ENCODE results near the gene EFHC1.
"Not testable (repeated sequence)": the region's sequence is repeated elsewhere in the genome, so short reads cannot be mapped to it uniquely, and the experiment has no call there.

EFHC1 gene

GRCh38 chr6:52420668-52421358, 671 bp downstream of the EFHC1 start:
- peak overlapping the region; percentile 89 for H3K4me3 ChIP-seq
- DNase-seq (ENCODE audit: low spot score), result no peak
- peak overlapping the region; percentile 89 to 90 for H3K27ac ChIP-seq
- TF ChIP-seq CTCF (IDR thresholded peaks at IDR 0.05), result no peak

DNA sequence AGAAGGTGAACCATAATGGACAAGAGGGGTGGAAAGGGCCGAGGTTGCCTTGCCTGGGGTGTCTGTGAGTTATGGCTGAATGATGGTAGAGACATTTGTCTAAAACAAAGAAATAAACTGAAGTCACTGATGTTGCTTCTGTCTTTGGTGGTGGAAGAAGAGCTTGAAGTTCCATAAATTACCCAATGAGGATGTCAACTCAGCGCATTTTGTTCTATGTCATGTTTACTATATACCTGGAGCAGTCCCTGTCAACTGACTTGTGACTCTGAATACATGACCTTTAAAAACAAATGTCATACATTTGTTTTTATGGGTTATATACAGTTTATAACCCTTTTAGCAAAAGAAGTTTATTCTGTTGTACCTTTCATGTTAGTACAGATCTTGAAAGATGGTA, 2.0 kb downstream of the EFHC1 start:
- no peak for DNase-seq (ENCODE audit: low spot score)
- TF ChIP-seq CTCF (IDR thresholded peaks at IDR 0.05), result no peak
- no peak overlapping the region for H3K27ac ChIP-seq
- H3K4me3 ChIP-seq, result no peak overlapping the region

GRCh38 chr6:52423448-52423847, 3.3 kb downstream of the EFHC1 start:
- Histone ChIP-seq H3K4me3 (no peak overlapping the region), H3K27ac (peak overlapping the region; percentile 62 to 84)
- no peak for DNase-seq (ENCODE audit: low spot score)
- no peak for TF ChIP-seq CTCF (IDR thresholded peaks at IDR 0.05)

DNA sequence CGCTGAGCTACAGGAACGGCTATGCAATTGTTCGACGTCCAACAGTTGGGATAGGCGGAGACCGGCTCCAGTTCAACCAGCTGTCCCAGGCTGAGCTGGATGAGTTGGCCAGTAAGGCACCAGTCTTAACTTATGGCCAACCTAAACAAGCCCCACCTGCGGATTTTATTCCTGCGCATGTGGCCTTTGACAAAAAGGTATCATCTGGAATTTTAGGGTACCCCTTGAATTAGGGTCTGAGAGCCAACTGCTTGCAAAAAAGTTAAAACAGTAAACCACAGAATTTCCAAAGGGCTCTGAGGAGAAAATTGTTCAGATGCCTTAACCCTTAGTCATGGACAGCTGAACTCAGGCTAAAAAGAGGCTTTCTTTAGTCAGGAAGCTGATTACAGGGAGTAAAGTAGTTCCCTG, 3.8 kb downstream of the EFHC1 start:
- Histone ChIP-seq H3K27ac (peak overlapping the region; percentile 62 to 84), H3K4me3 (peak overlapping the region; percentile 25)
- DNase-seq (ENCODE audit: low spot score), result no peak
- no peak for TF ChIP-seq CTCF (IDR thresholded peaks at IDR 0.05)

- no peak for TF ChIP-seq CTCF (IDR thresholded peaks at IDR 0.05)
- peak overlapping the region; percentile 62 to 84 for H3K27ac ChIP-seq
Observed at GRCh38 chr6:52424513-52424912, 4.4 kb downstream of the EFHC1 start.

DNA sequence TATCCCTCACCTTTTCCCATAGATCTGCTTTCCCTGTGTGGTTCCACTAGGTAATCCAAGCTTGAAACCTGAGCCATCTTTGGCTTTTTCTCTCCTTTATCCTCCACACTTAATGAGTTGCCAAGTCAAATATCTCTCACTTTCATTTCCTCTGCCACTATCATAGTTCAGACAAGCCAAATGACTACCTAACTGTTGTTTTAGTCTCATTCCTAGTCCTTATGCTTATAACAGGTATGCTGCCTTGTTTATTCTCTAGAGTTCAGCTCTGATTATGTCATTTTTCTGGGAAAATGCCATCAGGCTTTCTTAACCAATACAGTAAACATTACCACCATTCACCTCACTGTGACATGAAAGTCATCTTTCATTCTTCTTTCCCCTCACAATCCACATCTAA, 6.5 kb downstream of the EFHC1 start:
- Histone ChIP-seq H3K27ac (no peak overlapping the region), H3K4me3 (no peak overlapping the region)
- no peak for DNase-seq (ENCODE audit: low spot score)
- no peak for TF ChIP-seq CTCF (IDR thresholded peaks at IDR 0.05)

More at GRCh38 chr6:52424513-52424912, 4.4 kb downstream of the EFHC1 start:
- H3K4me3 ChIP-seq, result no peak overlapping the region
- no peak for DNase-seq (ENCODE audit: low spot score)

- DNase-seq (ENCODE audit: low spot score); H3K4me3 ChIP-seq; H3K27ac ChIP-seq: not testable (repeated sequence)
Observed at GRCh38 chr6:52433294-52433693, 13.2 kb downstream of the EFHC1 start.
